ENCODE measurements around the gene SPTLC3.

Gene SPTLC3

GRCh38 chr20:13098720-13099355 lies 90.1 kb downstream of the SPTLC3 start:
- DNase-seq (ENCODE audit: low read depth in 3 of 3): no peak

GRCh38 chr20:13099676-13100075 lies 90.9 kb downstream of the SPTLC3 start:
- DNase-seq (ENCODE audit: low read depth in 3 of 3): no peak

- no peak for DNase-seq (ENCODE audit: low read depth in 3 of 3)
These were observed 92.5 kb downstream of the SPTLC3 start for GRCh38 chr20:13101276-13101675.

- DNase-seq (ENCODE audit: low read depth in 3 of 3): no peak
These were observed 92.9 kb downstream of the SPTLC3 start for GRCh38 chr20:13101706-13102105.

- no peak for DNase-seq (ENCODE audit: low read depth in 3 of 3)
These were observed 93.5 kb downstream of the SPTLC3 start for GRCh38 chr20:13102237-13102636.

- DNase-seq (ENCODE audit: low read depth in 3 of 3): no peak
These were observed 93.9 kb downstream of the SPTLC3 start for GRCh38 chr20:13102694-13103093.

GRCh38 chr20:13105039-13105438 lies 96.3 kb downstream of the SPTLC3 start:
- no peak for DNase-seq (ENCODE audit: low read depth in 3 of 3)

GRCh38 chr20:13105864-13106457 lies 97.2 kb downstream of the SPTLC3 start:
- DNase-seq (ENCODE audit: low read depth in 3 of 3): no peak

- DNase-seq (ENCODE audit: low read depth in 3 of 3): no peak
These were observed 100.9 kb downstream of the SPTLC3 start for GRCh38 chr20:13109658-13110057.

GRCh38 chr20:13110796-13111195 lies 102.0 kb downstream of the SPTLC3 start:
- DNase-seq (ENCODE audit: low read depth in 3 of 3): no peak

- no peak for DNase-seq (ENCODE audit: low read depth in 3 of 3)
These were observed 102.6 kb downstream of the SPTLC3 start for GRCh38 chr20:13111249-13111911.

- DNase-seq (ENCODE audit: low read depth in 3 of 3): no peak
These were observed 105.0 kb downstream of the SPTLC3 start for GRCh38 chr20:13113731-13114130.

GRCh38 chr20:13117200-13117599 lies 108.4 kb downstream of the SPTLC3 start:
- no peak for DNase-seq (ENCODE audit: low read depth in 3 of 3)

GRCh38 chr20:13118676-13119075 lies 109.9 kb downstream of the SPTLC3 start:
- no peak for DNase-seq (ENCODE audit: low read depth in 3 of 3)

GRCh38 chr20:13119583-13119982 lies 110.8 kb downstream of the SPTLC3 start:
- peak; percentile 2 to 42 (median 9) for DNase-seq (ENCODE audit: low read depth in 3 of 3)

- no peak for DNase-seq (ENCODE audit: low read depth in 3 of 3)
These were observed 111.7 kb downstream of the SPTLC3 start for GRCh38 chr20:13120471-13120870.

- DNase-seq (ENCODE audit: low read depth in 3 of 3): no peak
These were observed 113.2 kb downstream of the SPTLC3 start for GRCh38 chr20:13121840-13122515.

GRCh38 chr20:13125486-13125885 lies 116.7 kb downstream of the SPTLC3 start:
- DNase-seq (ENCODE audit: low read depth in 3 of 3): no peak

GRCh38 chr20:13128173-13128572 lies 119.4 kb downstream of the SPTLC3 start:
- no peak for DNase-seq (ENCODE audit: low read depth in 3 of 3)

- no peak for DNase-seq (ENCODE audit: low read depth in 3 of 3)
These were observed 121.4 kb downstream of the SPTLC3 start for GRCh38 chr20:13130061-13130706.

GRCh38 chr20:13130707-13131103 lies 121.9 kb downstream of the SPTLC3 start:
- DNase-seq (ENCODE audit: low read depth in 3 of 3): no peak

GRCh38 chr20:13131688-13132087 lies 122.9 kb downstream of the SPTLC3 start:
- no peak for DNase-seq (ENCODE audit: low read depth in 3 of 3)
